Measurements from ENCODE around the gene PODXL. TPM values are rescaled to one million over a fixed set of nuclear protein-coding genes. Genes with fewer than 3 reads are reported as not detected.

The PODXL gene
- total RNA-seq, 1 experiment from 2014 or later, result 727 TPM

GRCh38 chr7:131560061-131560460, 3.6 kb upstream of the PODXL start:
- TF ChIP-seq CTCF (conservative IDR thresholded peaks at IDR 0.05), result no peak
- H3K27me3 ChIP-seq (ENCODE audit: insufficient read depth, low read length), result no peaks in the 10 kb centered on the region

More at GRCh38 chr7:131560061-131560460, 3.6 kb upstream of the PODXL start:
- H3K4me1 ChIP-seq (ENCODE audit: insufficient read depth, low read length), result 0 out of 2 replicates have a peak, but pooled peaks cover 5% of the 10 kb centered on the region
- no peak overlapping the region for H2BK120ac ChIP-seq (ENCODE audit: low read depth, low read length, poor library complexity, severe bottlenecking)
- H3K23ac ChIP-seq (ENCODE audit: insufficient read length, low read depth, low read length), result no peak overlapping the region
- no peaks in the 10 kb centered on the region for H4K20me1 ChIP-seq (ENCODE audit: control insufficient read depth, insufficient read depth, insufficient read length)
- no peak overlapping the region for H2BK15ac ChIP-seq (ENCODE audit: low read depth, low read length)
- no peak overlapping the region for H4K91ac ChIP-seq (ENCODE audit: insufficient read length, low read depth, low read length)
- H3K56ac ChIP-seq (ENCODE audit: insufficient read length, low read depth, low read length), result no peak overlapping the region
- peaks cover 2% of the 10 kb centered on the region; the same call in 1 of the 2 replicates for H3K27me3 Mint-ChIP-seq (ENCODE audit: low read depth)
- H4K8ac ChIP-seq (replicated peaks; ENCODE audit: insufficient read length, low read depth, low read length), result no peak overlapping the region
- H3K9ac ChIP-seq (ENCODE audit: extremely low read depth, insufficient read length, low read length), result no peak overlapping the region
- H3K79me2 ChIP-seq (ENCODE audit: insufficient read depth, low read length), result peaks cover 13% of the 10 kb centered on the region
- H3K27ac ChIP-seq (ENCODE audit: insufficient read length, low read depth, low read length), result no peak overlapping the region
- no peak for DNase-seq
- no peak overlapping the region for H3K18ac ChIP-seq (ENCODE audit: insufficient read length, low read depth, low read length)
- H3K4ac ChIP-seq (ENCODE audit: low read depth, low read length), result no peak overlapping the region
- H2BK5ac ChIP-seq (ENCODE audit: insufficient read length, low read length), result no peak overlapping the region
- peaks cover 2 to 3% of the 10 kb centered on the region in 2 experiments; a peak in 4 of 5 replicates for H3K9me3 Mint-ChIP-seq
- H2AK5ac ChIP-seq (ENCODE audit: insufficient read length, low read length), result no peak overlapping the region
- no peak overlapping the region for H4K5ac ChIP-seq (ENCODE audit: insufficient read length, low read depth, low read length)
- H3K79me1 ChIP-seq (ENCODE audit: insufficient read depth, low read depth, low read length, poor library complexity, severe bottlenecking), result no peaks in the 10 kb centered on the region
- H3K4me3 Mint-ChIP-seq, result no peak overlapping the region; a peak in 1 of 5 replicates
- H3K4me1 Mint-ChIP-seq, result peaks cover 22 to 25% of the 10 kb centered on the region in 2 experiments
- peaks cover 8 to 9% (median 9%) of the 10 kb centered on the region in 3 experiments for H3K36me3 Mint-ChIP-seq (ENCODE audit: insufficient read depth in 1 of 3, low read depth in 3 of 3)
- no peak overlapping the region for H3T11ph ChIP-seq (ENCODE audit: low read length)
- peaks cover 9% of the 10 kb centered on the region for H3K23me2 ChIP-seq (ENCODE audit: insufficient read length, low read depth, low read length, poor library complexity, severe bottlenecking)
- no CpG with 5 or more reads among the region's 2 CpGs for WGBS (ENCODE audit: extremely low coverage, insufficient read length, low lambda C conversion rate)
- no peak overlapping the region for H3K27ac Mint-ChIP-seq
- no peak overlapping the region for H3K14ac ChIP-seq (ENCODE audit: insufficient read depth, low read length)
- no peak overlapping the region for H2BK20ac ChIP-seq (ENCODE audit: low read depth, low read length, poor library complexity, severe bottlenecking)
- no peaks in the 10 kb centered on the region for H3K9me3 ChIP-seq (ENCODE audit: control insufficient read depth, low read depth, low read length)
- H2BK12ac ChIP-seq (ENCODE audit: insufficient read length, low read depth, low read length), result no peak overlapping the region
- H3K4me2 ChIP-seq (ENCODE audit: insufficient read depth, insufficient read length, low read length), result no peak overlapping the region
- H2AFZ ChIP-seq (ENCODE audit: low read length), result no peak overlapping the region
